ENCODE results near the gene CALHM4.
A peak's percentile ranks its signal among the peaks of the same experiment; 100 is the strongest.

CALHM4 gene

DNA sequence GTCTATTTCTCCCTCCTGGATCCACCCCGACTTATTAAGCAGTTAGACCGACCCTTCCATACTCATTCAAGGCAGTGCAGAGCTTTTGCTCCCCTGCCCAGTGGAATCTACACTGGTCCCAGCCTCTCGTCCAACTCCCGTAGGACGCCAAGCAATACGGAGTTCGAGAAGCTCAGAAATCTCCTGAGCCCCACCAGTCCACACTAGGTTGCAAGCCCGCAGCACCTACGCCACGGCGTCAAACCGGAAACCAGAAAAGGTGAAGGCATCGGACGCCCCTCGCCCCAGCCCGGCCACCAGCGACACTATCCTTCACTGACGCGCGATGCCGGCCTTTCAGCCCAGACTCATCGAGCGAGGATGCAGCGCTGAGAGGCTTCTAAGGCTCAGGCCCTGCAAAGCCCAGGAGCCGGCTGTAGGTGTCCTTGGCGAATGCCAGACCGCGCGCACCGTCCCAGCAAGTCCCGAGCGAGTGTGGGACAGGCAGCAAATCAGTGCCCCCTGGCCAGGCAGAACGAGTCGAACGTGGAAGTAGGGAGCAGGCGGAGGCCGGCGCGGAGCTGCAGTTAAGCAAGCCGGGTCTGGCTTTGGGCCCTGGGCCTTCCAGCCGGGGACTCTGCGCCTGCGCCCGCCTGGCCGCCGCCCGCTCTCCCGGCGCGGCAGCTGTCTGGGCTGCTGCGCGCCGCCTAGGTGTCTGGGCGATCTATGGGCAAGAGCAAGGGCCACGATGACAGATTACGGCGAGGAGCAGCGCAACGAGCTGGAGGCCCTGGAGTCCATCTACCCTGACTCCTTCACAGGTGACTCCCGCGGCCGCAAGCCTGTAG, 17.5 kb downstream of the CALHM4 start, which contains the start of gene RWDD1:
TSS of gene RWDD1 (plus strand) at position 649 of the 827 bp plus-strand sequence. CDS start at position 728, 79 bp downstream.
- Histone ChIP-seq H3K79me2 (ENCODE audit: insufficient read depth, low read length) (peaks cover 40% of the 10 kb centered on the region), H3K36me3 (ENCODE audit: low read length) (no peaks in the 10 kb centered on the region; the same call in 1 of the 2 replicates), H3K4me3 (ENCODE audit: insufficient read depth, low read length, poor library complexity, severe bottlenecking) (peak within 1 kb of the TSS; percentile 82)

DNA sequence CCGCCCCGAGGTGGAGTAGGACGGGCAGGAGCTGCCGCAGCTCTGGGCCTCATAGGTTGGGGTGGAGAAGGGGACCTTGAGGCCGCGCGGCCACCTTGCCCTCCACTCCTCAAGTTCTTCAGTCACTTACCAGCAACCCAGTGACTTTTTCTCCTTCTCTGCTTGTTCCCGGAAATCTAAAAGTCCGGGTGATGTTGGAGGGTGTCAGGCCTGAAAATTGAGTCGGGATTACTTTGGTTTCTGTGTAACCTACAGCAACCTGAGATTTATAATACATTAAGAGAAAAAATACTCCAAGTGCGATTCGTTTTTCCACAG, 18.1 kb downstream of the CALHM4 start:
- Histone ChIP-seq H3K27me3 (ENCODE audit: low read length) (no peaks in the 10 kb centered on the region), H3K4me2 (ENCODE audit: low read depth, low read length, poor library complexity, severe bottlenecking) (peak overlapping the region; percentile 87), H3K9me2 (replicated peaks; ENCODE audit: insufficient read depth, low read length) (no peaks in the 10 kb centered on the region), H3K36me3 (ENCODE audit: low read length) (no peaks in the 10 kb centered on the region; the same call in 1 of the 2 replicates), H3F3A (ENCODE audit: insufficient read depth) (peaks cover 4% of the 10 kb centered on the region; the same call in 1 of the 2 replicates), H3K27ac (ENCODE audit: low read depth, low read length) (peak overlapping the region; percentile 78), H3K9me3 (ENCODE audit: insufficient read depth, low read length) (no peaks in the 10 kb centered on the region), H4K20me1 (ENCODE audit: low read depth, low read length) (no peaks in the 10 kb centered on the region), H3K79me2 (ENCODE audit: insufficient read depth, low read length) (peaks cover 42% of the 10 kb centered on the region), H2AFZ (ENCODE audit: low read depth, low read length, severe bottlenecking) (peak overlapping the region; percentile 65), H3K4me3 (ENCODE audit: insufficient read depth, low read length, poor library complexity, severe bottlenecking) (peak overlapping the region; percentile 82), H3K9ac (ENCODE audit: low read length) (peak overlapping the region; percentile 75)
- TF ChIP-seq, protein P1, sequence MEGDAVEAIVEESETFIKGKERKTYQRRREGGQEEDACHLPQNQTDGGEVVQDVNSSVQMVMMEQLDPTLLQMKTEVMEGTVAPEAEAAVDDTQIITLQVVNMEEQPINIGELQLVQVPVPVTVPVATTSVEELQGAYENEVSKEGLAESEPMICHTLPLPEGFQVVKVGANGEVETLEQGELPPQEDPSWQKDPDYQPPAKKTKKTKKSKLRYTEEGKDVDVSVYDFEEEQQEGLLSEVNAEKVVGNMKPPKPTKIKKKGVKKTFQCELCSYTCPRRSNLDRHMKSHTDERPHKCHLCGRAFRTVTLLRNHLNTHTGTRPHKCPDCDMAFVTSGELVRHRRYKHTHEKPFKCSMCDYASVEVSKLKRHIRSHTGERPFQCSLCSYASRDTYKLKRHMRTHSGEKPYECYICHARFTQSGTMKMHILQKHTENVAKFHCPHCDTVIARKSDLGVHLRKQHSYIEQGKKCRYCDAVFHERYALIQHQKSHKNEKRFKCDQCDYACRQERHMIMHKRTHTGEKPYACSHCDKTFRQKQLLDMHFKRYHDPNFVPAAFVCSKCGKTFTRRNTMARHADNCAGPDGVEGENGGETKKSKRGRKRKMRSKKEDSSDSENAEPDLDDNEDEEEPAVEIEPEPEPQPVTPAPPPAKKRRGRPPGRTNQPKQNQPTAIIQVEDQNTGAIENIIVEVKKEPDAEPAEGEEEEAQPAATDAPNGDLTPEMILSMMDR (IDR thresholded peaks at IDR 0.05; ENCODE audit: insufficient read depth, low read length, poor library complexity, severe bottlenecking) = no peak
- TF ChIP-seq EZH2phosphoT487 (conservative IDR thresholded peaks at IDR 0.05; ENCODE audit: low read length) = no peak

More for the DNA sequence above, 17.5 kb downstream of the CALHM4 start, which contains the start of gene RWDD1:
- no peaks in the 10 kb centered on the region for H3K9me3 ChIP-seq (ENCODE audit: insufficient read depth, low read length)
- no peak for TF ChIP-seq EZH2phosphoT487 (conservative IDR thresholded peaks at IDR 0.05; ENCODE audit: low read length)
- TF ChIP-seq, protein P1 (IDR thresholded peaks at IDR 0.05; ENCODE audit: insufficient read depth, low read length, poor library complexity, severe bottlenecking) = no peak
- peak within 1 kb of the TSS; percentile 87 for H3K4me2 ChIP-seq (ENCODE audit: low read depth, low read length, poor library complexity, severe bottlenecking)
- no peaks in the 10 kb centered on the region for H3K27me3 ChIP-seq (ENCODE audit: low read length)
- H3K27ac ChIP-seq (ENCODE audit: low read depth, low read length) = peak within 1 kb of the TSS; percentile 78
- H3F3A ChIP-seq (ENCODE audit: insufficient read depth) = peaks cover 4% of the 10 kb centered on the region; the same call in 1 of the 2 replicates
- peak within 1 kb of the TSS; percentile 67 for H2AFZ ChIP-seq (ENCODE audit: low read depth, low read length, severe bottlenecking)
- peak within 1 kb of the TSS; percentile 75 for H3K9ac ChIP-seq (ENCODE audit: low read length)
- H4K20me1 ChIP-seq (ENCODE audit: low read depth, low read length) = no peaks in the 10 kb centered on the region
- H3K9me2 ChIP-seq (replicated peaks; ENCODE audit: insufficient read depth, low read length) = no peaks in the 10 kb centered on the region

DNA sequence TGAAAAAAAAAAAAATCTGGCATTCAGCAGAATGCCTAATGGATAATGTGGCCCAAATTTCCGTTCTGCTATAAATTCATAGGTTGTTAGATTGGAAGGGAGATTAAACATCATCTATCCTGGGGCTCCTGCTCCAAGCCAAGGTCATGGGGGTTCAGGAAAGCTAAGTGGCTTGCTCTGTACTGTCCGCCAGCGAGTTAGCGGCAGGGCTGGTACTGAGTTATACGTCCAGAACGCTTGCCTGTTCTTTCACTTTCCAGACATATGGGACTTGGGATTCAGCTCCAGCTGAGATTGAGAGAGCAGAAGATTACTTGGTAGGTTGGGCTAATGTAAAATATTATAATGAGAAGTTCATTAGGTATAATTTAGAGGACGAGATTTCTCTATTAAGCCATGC, 18.6 kb downstream of the CALHM4 start:
- Histone ChIP-seq H3K4me2 (ENCODE audit: low read depth, low read length, poor library complexity, severe bottlenecking) (peak overlapping the region; percentile 87), H3K9me2 (replicated peaks; ENCODE audit: insufficient read depth, low read length) (no peaks in the 10 kb centered on the region), H4K20me1 (ENCODE audit: low read depth, low read length) (no peaks in the 10 kb centered on the region), H3K4me3 (ENCODE audit: insufficient read depth, low read length, poor library complexity, severe bottlenecking) (peak overlapping the region; percentile 82), H3K9ac (ENCODE audit: low read length) (peak overlapping the region; percentile 75), H3K9me3 (ENCODE audit: insufficient read depth, low read length) (no peaks in the 10 kb centered on the region), H3K36me3 (ENCODE audit: low read length) (no peaks in the 10 kb centered on the region; the same call in 1 of the 2 replicates), H3K27me3 (ENCODE audit: low read length) (no peaks in the 10 kb centered on the region), H2AFZ (ENCODE audit: low read depth, low read length, severe bottlenecking) (peak overlapping the region; percentile 65), H3F3A (ENCODE audit: insufficient read depth) (peaks cover 4% of the 10 kb centered on the region; the same call in 1 of the 2 replicates), H3K27ac (ENCODE audit: low read depth, low read length) (peak overlapping the region; percentile 78), H3K79me2 (ENCODE audit: insufficient read depth, low read length) (peaks cover 45% of the 10 kb centered on the region)
- TF ChIP-seq, protein P1 (IDR thresholded peaks at IDR 0.05; ENCODE audit: insufficient read depth, low read length, poor library complexity, severe bottlenecking) = no peak
- TF ChIP-seq EZH2phosphoT487 (conservative IDR thresholded peaks at IDR 0.05; ENCODE audit: low read length) = no peak

Data from SU-DHL-6 (cell line).